K562 (cell line): ENCODE measurements around the gene PILRA. TPM values are rescaled to one million over a fixed set of nuclear protein-coding genes. Genes with fewer than 3 reads are reported as not detected.

Experiments
- ATAC-seq: fragments of 200-7000 bp; cut with Tn5 transposase; 3 replicates; pipeline ENCODE4 v1.9.1; 2020; ENCODE audit warnings: moderate library complexity
- BruUV-seq: library from RNA; stranded (reverse); fragments of 400-500 nt; replicated peaks from 2 replicates; lab custom pipeline; 2021; lab: Mats Ljungman, UMichigan
- CTCF ChIA-PET: fragments of 300-600 bp; formaldehyde crosslinking; extraction: SDS; loops from one replicate; lab custom pipeline; 2021; ENCODE audit warnings: low intra/inter-chr PET ratio; lab: Yijun Ruan, JAX
- POLR2A ChIA-PET: fragments of 300-600, 350-650 bp; sonication (Branson Sonifier 250); formaldehyde crosslinking; extraction: SDS; loops from one replicate; lab custom pipeline; 2021; ENCODE audit warnings: antibody characterized with exemption, inconsistent platforms; lab: Yijun Ruan, JAX
- DNase-seq, 4 experiments: peaks; one replicate each; pipeline versions ENCODE4 v3.0.0 to v3.0.0-alpha.2; 2011 to 2018; ENCODE audit warnings: low spot score in 3 of 4, mixed read lengths in 3 of 4; ENCODE audit errors: extremely low read depth in 1 of 4
- FAIRE-seq: peaks from 2 replicates; lab custom pipeline; 2011; peaks lifted over from hg19 to GRCh38; lab: Jason Lieb, UNC
- H2AFZ ChIP-seq: 2 replicates; pipeline ENCODE4 v1.6.0; 2011; ENCODE audit warnings: low read depth, low read length, control low read depth, inconsistent platforms
- H3K27ac ChIP-seq: fragments of 200-600 bp; 3 replicates; pipeline ENCODE4 v1.8.0; 2011; ENCODE audit warnings: low read depth, mild to moderate bottlenecking, control low read depth, inconsistent platforms, low read length, moderate library complexity, mixed read lengths; ENCODE audit errors: extremely low read depth
- H3K27me3 ChIP-seq, 2 experiments: fragments of 300-600 bp in 1 of 2; 2 replicates in 1 of 2; 3 replicates in 1 of 2; pipeline versions ENCODE4 v1.6.0 to v1.8.0; 2011; ENCODE audit warnings: inconsistent platforms in 2 of 2, low read length in 2 of 2, mild to moderate bottlenecking in 1 of 2, mixed read lengths in 1 of 2, moderate library complexity in 1 of 2; ENCODE audit not compliant: control insufficient read depth in 2 of 2, insufficient read depth in 2 of 2
- H3K36me3 ChIP-seq: fragments of 300-600 bp; 3 replicates; pipeline ENCODE4 v1.8.0; 2011; ENCODE audit warnings: mild to moderate bottlenecking, low read length, inconsistent platforms; ENCODE audit not compliant: control insufficient read depth, insufficient read depth
- H3K4me1 ChIP-seq, 2 experiments: fragments of 200-600 bp in 1 of 2; replicated peaks in 1 of 2; 2 replicates in 1 of 2; 3 replicates in 1 of 2; pipeline versions ENCODE4 v1.5.1 to v1.8.0; 2011; ENCODE audit warnings: inconsistent platforms in 2 of 2, low read length in 2 of 2, mild to moderate bottlenecking in 1 of 2, mixed read lengths in 1 of 2, moderate library complexity in 1 of 2; ENCODE audit not compliant: control insufficient read depth in 2 of 2, insufficient read depth in 2 of 2
- H3K4me2 ChIP-seq: 2 replicates; pipeline ENCODE4 v1.6.1; 2011; ENCODE audit warnings: low read length, control low read depth, inconsistent platforms, mixed read lengths; ENCODE audit not compliant: insufficient read depth
- H3K4me3 ChIP-seq: fragments of 200-600 bp; sonication (generic), shearing (Covaris generic); 2 replicates; pipeline ENCODE4 v1.5.1; 2016; ENCODE audit warnings: control low read depth, inconsistent platforms
- H3K79me2 ChIP-seq: fragments of 200-600 bp; 3 replicates; pipeline ENCODE4 v1.8.0; 2011; ENCODE audit warnings: low read length, inconsistent platforms; ENCODE audit not compliant: control insufficient read depth, insufficient read depth
- H3K9ac ChIP-seq, 2 experiments: 2 replicates each; pipeline versions ENCODE4 v1.6.0 to v1.6.1; 2011; ENCODE audit warnings: low read depth in 2 of 2, low read length in 2 of 2, control low read depth in 1 of 2, inconsistent platforms in 1 of 2, mild to moderate bottlenecking in 1 of 2, mixed read lengths in 1 of 2; ENCODE audit not compliant: insufficient read depth in 1 of 2
- H3K9me1 ChIP-seq: one replicate; pipeline ENCODE4 v1.6.0; 2011; ENCODE audit warnings: inconsistent platforms, mild to moderate bottlenecking, low read length, moderate library complexity; ENCODE audit not compliant: control insufficient read depth, insufficient read depth
- H3K9me3 ChIP-seq: replicated peaks from 2 replicates; pipeline ENCODE4 v1.5.1; 2011; ENCODE audit warnings: low read depth, low read length, inconsistent platforms; ENCODE audit not compliant: control insufficient read depth, insufficient read depth
- H4K20me1 ChIP-seq: replicated peaks from 2 replicates; pipeline ENCODE4 v1.6.1; 2011; ENCODE audit warnings: low read length, inconsistent platforms, mixed read lengths; ENCODE audit not compliant: control insufficient read depth, insufficient read depth
- ELF4 ChIP-seq: fragments of 450-650 bp; formaldehyde crosslinking; IDR thresholded peaks from 2 replicates; pipeline ENCODE4 v1.4.0; 2022; ENCODE audit warnings: missing genetic modification characterization
- NRF1 ChIP-seq, 2 experiments: fragments of 450-650 bp; IDR thresholded peaks in 1 of 2; conservative IDR thresholded peaks in 1 of 2; 2 replicates each; pipeline ENCODE4 v1.6.1; 2014; ENCODE audit warnings: mild to moderate bottlenecking in 2 of 2
- SNAPC5 ChIP-seq: fragments of 250-450 bp; sonication (Bioruptor Pico); IDR thresholded peaks from 2 replicates; pipeline ENCODE4 v1.8.0; 2021; ENCODE audit warnings: moderate library complexity, mild to moderate bottlenecking, inconsistent platforms
- XRCC4 ChIP-seq: IDR thresholded peaks from one replicate; pipeline ENCODE4 v1.6.1; 2011; ENCODE audit not compliant: insufficient read depth, insufficient read length; ENCODE audit errors: extremely low read depth
- ZNF282 ChIP-seq: sonication (generic); formaldehyde crosslinking; IDR thresholded peaks from 2 replicates; pipeline ENCODE4 v1.8.1; 2023; ENCODE audit warnings: missing genetic modification reagents
- WGBS: fragments of 100-300 bp; shearing (Covaris generic); methylation state at CpG from one replicate; pipeline ENCODE4 v1.1.6; 2016; ENCODE audit warnings: low coverage, mixed read lengths; ENCODE audit not compliant: insufficient coverage; ENCODE audit errors: missing lambda C conversion rate; 5-methylcytosine and 5-hydroxymethylcytosine counted together
- in situ Hi-C: fragments of 300-500 bp; cut with MboI; formaldehyde crosslinking; loops from 4 replicates; pipeline ENCODE4 v1.15.0; 2018; ENCODE audit warnings: inconsistent platforms, mixed read lengths
- intact Hi-C: fragments of 100-400 bp; cut with micrococcal nuclease; formaldehyde crosslinking; loops from 2 replicates; pipeline ENCODE4 v1.14.2; 2022
- polyA plus RNA-seq, 8 experiments: library from polyadenylated mRNA; depleted of rRNA in 4 of 8; stranded (reverse) in 5 of 8; unstranded in 3 of 8; fragments of >200 nt; fragmentation: Nextera tagmentation in 2 of 8; fragmentation: Illumina TruSeq in 1 of 8; extraction: Ambion mirVana in 2 of 8; extraction: Trizol in 1 of 8; gene quantifications; 2 replicates each; pipeline versions ENCODE4 v1.2.1 to v1.2.3, GENCODE V29; 2011 to 2014; ENCODE audit warnings: inconsistent platforms in 1 of 8, missing spikeins in 1 of 8
- total RNA-seq, 7 experiments: library from RNA; depleted of rRNA in 6 of 7; stranded (reverse); fragments of >200 nt in 6 of 7; fragmentation: Illumina TruSeq in 2 of 7; extraction: Trizol in 2 of 7; gene quantifications; 2 replicates each; pipeline versions ENCODE4 v1.2.1 to v1.2.3, GENCODE V29; 2011 to 2021; ENCODE audit warnings: low replicate concordance in 1 of 7

Gene PILRA
- total and polyA plus RNA-seq, 9 of the 15 experiments (the other 6 are each of a cell fraction or from before 2014, with no cell fraction given), result 0.13 to 1.8 (median 0.62) TPM

DNA sequence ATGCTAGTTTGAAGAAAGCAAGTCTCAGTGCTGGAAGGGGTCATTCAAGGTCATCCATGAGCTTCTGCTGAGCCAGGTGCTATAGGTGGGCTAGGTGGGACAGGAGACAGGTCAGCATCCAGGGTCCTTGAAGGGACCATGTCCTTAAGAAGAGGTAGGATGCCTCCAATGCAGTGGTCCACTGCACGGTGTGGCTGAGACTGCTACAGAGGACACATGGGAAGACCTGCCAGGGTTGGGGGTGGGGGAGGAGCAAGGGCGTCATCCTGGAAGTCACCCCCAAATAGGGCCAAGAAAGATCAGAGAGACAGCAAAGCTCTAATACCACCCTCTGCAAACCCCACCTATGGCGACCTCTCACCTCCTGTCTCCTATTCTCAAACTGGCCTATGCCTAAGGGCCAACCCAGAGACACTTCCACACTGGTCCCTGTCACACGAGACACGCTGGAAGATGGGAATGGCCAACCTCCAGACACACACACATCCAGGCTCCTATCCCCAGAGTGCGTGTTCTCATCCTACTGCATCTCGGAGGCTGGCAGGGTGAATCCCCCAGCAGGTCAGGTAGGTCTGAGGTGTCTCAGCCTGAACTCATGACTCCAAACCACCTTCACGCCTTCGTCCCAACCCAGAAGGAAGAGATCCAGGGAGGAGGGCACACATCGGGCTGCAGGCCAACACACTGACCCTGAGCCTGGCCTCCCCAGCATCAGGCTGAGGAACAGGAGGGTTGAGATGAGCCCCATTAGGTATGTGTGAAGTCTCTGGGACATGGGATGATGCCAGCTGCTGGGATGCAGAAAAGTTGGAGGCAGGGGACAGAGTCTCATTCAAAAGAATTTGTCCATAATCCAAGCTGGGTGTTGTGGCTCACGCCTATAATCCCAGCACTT lies 68.6 kb downstream of the PILRA start (continued):
- TF ChIP-seq XRCC4, result no peak

- BruUV-seq, result no TSS peak
- peak overlapping the region in 1 of 2 experiments; percentile 68; a peak in 2 of 4 replicates for H3K9ac ChIP-seq
- intact Hi-C loops, result no loop called here
- no peak overlapping the region for H2AFZ ChIP-seq
- no peak for TF ChIP-seq ZNF282 (CRISPR knock-in tag)
- TF ChIP-seq SNAPC5 (CRISPR knock-in tag), result no peak
- no peak for TF ChIP-seq NRF1 (conservative IDR thresholded peaks at IDR 0.05 in 1 of 2, IDR thresholded peaks at IDR 0.05 in 1 of 2)
- TF ChIP-seq ELF4 (CRISPR knock-in tag), result no peak
- TF ChIP-seq, all 486 proteins: peak for 0
- Histone ChIP-seq H3K36me3 (no peaks in the 10 kb centered on the region), H3K27me3 (no peaks in the 10 kb centered on the region), H4K20me1 (no peaks in the 10 kb centered on the region), H3K4me3 (no peak overlapping the region), H3K27ac (peak overlapping the region; percentile 91), H3K79me2 (no peaks in the 10 kb centered on the region), H3K4me2 (no peak overlapping the region), H3K4me1 (peaks cover 36 to 58% of the 10 kb centered on the region in 2 experiments), H3K9me1 (no peaks in the 10 kb centered on the region), H3K9me3 (no peaks in the 10 kb centered on the region)
- in situ Hi-C loops, result no loop called here
- DNase-seq, result no peak
- peak; percentile 26 for FAIRE-seq
- POLR2A ChIA-PET, result interaction anchor here (1.2 to 6.1 kb wide), 4 partner anchors 10 to 145 kb away, joined by 3 to 58 read pairs (median 16); partner anchors contain the start of genes MEPCE and ZCWPW1
- CTCF ChIA-PET, result interaction anchor here (0.6 kb wide), 1 partner anchor 26 kb away, joined by 4 read pairs; no protein-coding TSS in a partner anchor
- 80% methylated on average over 9 of the region's 9 CpGs for WGBS
- no peak for ATAC-seq
Observed at GRCh38 chr7:100443096-100443840, 70.0 kb downstream of the PILRA start.
